Epithelial cell of proximal tubule (primary cell): ENCODE data around the gene CRYGN. TPM values are rescaled to one million over a fixed set of nuclear protein-coding genes. Genes with fewer than 3 reads are reported as not detected.

Experiments
- DNase-seq: peaks from one replicate; pipeline ENCODE4 v3.0.0-alpha.2; 2011; ENCODE audit warnings: low read depth
- H3K4me3 ChIP-seq: 2 replicates; pipeline ENCODE4 v1.5.1; 2011; ENCODE audit warnings: low read depth, mild to moderate bottlenecking, low read length
- total RNA-seq: library from RNA; depleted of rRNA; stranded (reverse); fragments of >200 nt; gene quantifications from 2 replicates; pipeline ENCODE4 v1.2.3, GENCODE V29; 2015
- TF ChIP-seq, protein P1 (sequence below): conservative IDR thresholded peaks from 2 replicates; pipeline ENCODE4 v1.5.1; 2012; ENCODE audit warnings: low read depth, mild to moderate bottlenecking, low read length

Gene CRYGN
- total RNA-seq, 1 donor from 2014 or later: not detected

DNA sequence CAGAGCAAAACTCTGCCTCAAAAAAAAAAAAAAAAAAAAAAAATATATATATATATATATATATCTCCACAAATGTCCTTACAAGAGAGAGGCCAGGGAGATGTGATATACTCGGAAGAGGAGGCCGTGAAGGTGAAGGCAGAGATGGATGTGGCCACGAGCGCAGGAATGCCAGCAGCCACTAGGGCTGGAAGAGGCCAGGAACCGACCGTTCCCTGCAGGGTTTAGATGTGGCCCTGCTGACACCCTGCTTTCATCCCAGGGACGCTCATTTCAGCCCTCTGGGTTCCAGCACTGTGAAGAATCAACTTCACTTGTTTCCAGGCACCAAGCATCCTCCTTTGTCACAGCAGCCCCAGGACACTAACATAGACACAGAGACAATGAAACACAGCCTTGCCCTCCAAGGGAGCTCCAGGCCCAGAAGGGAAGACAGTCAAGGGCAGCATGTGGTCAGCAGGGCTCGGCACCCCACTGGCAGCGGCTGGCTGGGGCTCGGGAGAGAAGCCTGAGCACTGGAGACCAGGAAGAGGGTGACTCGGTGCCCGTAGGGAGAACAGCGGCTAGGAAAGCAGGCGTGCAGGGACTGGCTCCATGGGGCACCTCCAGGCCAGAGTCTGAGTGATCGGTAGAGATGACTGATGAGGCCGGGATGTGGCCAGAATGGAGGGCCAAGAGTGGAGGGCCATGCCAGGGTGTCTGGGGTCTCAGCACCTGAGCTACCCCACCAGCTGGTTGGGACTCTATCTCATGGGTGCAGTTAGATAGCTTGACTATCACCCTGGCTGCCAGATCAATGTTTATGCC lies 37.7 kb downstream of the CRYGN start:
- no peak overlapping the region for H3K4me3 ChIP-seq
- TF ChIP-seq, protein P1, sequence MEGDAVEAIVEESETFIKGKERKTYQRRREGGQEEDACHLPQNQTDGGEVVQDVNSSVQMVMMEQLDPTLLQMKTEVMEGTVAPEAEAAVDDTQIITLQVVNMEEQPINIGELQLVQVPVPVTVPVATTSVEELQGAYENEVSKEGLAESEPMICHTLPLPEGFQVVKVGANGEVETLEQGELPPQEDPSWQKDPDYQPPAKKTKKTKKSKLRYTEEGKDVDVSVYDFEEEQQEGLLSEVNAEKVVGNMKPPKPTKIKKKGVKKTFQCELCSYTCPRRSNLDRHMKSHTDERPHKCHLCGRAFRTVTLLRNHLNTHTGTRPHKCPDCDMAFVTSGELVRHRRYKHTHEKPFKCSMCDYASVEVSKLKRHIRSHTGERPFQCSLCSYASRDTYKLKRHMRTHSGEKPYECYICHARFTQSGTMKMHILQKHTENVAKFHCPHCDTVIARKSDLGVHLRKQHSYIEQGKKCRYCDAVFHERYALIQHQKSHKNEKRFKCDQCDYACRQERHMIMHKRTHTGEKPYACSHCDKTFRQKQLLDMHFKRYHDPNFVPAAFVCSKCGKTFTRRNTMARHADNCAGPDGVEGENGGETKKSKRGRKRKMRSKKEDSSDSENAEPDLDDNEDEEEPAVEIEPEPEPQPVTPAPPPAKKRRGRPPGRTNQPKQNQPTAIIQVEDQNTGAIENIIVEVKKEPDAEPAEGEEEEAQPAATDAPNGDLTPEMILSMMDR: no peak
- no peak for DNase-seq

DNA sequence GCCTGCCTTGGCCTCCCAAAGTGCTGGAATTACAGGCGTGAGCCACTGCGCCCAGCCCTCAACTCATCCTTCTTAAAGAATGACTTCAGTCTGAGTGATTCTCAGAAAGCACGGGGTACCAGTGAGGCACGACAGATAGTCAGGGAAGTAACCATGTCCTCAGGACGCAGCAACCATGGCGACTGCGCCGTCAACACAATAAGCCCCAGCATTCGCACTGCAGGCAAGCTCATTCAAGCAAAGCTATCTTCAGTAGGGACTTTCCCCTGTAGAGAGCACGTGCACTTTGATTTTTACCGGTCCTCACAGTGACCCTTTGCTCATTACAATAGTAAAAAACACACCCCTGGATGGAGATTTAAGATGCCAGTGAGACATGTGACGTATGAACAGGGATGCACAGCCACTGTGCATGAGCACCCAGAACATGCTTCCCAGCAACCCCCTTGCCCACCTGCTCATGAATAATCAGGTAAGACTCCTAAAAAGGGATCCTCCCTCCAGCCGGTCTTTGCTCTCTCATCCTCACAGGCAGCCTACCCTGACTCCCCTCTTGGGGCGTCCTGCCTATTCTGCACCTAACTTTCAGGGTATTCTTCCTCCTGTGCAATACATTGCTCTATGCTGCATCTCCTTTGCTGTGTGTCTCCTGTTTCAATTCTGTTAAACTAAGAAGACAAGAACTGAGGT lies 39.2 kb downstream of the CRYGN start:
- TF ChIP-seq, protein P1: no peak

DNA sequence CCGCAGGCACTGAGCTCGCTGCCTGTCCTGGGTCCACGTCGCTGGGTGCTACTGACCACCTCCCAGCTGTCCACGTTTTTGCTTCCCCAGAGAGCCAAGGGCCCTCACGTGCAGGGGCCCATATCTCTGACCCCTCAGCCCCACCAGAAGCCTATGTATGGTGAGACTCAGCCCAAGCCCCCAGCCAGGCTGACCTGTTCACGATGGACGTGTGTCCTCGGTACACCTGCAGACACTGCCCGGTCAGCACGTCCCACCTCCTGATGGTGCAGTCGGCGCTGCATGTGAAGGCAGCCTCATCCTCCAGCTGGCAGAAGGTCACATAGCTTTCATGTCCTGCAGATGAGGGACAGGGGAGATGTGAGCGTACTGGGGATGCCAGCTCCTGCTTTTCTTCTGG lies 40.0 kb downstream of the CRYGN start:
- H3K4me3 ChIP-seq: no peak overlapping the region
- TF ChIP-seq, protein P1: no peak
- DNase-seq: no peak

More for the DNA sequence above, 39.2 kb downstream of the CRYGN start:
- H3K4me3 ChIP-seq: no peak overlapping the region
- DNase-seq: peak; percentile 2

DNA sequence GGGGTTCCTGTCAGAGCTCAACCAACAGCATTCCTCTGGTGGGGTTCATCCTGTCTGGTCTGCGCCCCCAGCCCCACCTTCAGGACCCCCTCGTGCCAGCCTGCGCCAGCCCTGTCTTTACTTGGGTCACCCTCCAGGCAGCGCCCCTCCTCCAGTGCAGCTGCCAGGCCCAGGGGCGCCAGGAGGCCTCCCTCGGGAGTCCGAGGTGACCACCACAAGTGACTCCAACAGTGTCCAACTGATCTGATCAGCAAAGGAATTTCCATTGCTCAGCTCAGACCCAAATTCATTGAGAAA lies 40.7 kb downstream of the CRYGN start:
- no peak overlapping the region for H3K4me3 ChIP-seq
- TF ChIP-seq, protein P1: no peak
- no peak for DNase-seq

DNA sequence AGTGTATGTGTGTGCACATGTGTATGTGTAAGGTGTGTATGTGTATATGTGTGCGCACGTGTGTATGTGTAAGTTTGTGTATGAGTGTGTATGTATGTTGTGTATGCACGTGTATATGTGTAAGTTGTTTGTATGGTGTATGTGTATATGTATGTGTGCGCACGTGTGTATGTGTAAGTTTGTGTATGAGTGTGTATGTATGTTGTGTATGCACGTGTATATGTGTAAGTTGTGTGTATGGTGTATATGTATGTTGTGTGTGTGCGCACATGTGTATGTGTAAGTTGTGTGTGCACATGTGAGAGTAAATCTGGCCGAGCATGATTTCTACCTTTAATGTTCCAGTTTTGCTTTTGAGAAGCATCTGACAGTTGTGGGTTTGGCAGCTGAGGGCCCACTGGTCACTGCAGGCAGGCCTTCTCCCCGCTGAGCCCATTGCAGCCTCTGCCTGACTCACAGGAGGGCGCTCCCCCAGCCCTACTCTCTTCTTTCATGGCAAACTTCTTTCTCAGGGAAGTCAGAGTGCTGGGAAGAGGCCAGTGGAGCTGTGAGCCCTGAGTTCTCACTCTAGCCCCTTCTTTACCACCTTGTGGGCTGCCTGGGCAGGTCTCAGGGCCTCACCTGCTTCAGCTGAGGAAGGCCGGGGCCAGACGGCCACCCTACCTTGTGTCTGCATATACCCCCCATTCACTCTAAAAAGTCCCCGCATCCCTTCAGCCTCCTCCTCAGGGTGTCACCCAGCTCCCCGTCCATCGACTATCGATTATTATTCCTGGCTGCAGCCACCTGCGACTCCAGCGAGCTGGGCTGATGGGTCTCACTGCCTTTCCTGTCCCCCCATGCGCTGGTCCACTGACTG lies 41.3 kb downstream of the CRYGN start:
- no peak for DNase-seq
- TF ChIP-seq, protein P1: no peak
- no peak overlapping the region for H3K4me3 ChIP-seq

DNA sequence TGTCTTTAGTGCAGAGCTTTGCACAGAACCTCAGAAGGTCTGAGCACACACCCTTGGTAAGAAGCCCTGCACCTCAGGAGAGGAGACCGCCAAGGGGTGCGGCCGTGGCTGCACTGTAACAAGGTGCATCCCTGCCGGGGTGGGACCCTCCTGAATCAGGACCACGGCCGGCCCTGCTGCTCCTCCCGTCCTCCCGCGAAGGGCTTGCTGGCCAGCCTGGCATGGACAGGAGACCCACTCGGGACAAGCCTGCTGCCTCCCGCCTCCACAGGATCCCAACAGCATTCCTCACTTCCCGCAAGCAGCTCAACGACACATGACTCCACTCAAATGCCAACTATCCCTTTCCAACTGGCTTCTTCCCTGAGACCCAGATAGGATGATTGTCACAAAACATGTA lies 42.9 kb downstream of the CRYGN start:
- H3K4me3 ChIP-seq: no peak overlapping the region
- TF ChIP-seq, protein P1: no peak
- DNase-seq: no peak
